Measurements from ENCODE around the gene SLC7A14.

The SLC7A14 gene

DNA sequence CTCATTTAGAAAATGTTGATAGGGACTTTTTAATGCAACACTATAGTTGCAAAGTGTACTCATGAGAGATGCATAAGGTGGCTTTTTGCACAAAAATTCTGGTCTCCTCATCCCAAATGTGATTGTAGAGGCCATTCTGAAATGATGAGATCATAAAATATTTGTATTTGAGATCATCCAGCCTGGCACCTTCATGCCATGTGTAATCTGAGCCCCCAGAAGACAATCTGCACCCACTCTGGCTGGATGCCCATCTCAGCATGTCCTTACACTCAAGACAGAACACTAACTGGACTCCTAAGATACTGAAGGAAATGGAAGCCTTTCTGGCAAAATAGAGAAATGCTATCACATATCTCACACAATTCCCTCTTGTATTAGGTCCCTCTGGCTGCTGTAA, 49.2 kb downstream of the SLC7A14 start:
- no peak for DNase-seq (ENCODE audit: low read depth in 2 of 2)

DNA sequence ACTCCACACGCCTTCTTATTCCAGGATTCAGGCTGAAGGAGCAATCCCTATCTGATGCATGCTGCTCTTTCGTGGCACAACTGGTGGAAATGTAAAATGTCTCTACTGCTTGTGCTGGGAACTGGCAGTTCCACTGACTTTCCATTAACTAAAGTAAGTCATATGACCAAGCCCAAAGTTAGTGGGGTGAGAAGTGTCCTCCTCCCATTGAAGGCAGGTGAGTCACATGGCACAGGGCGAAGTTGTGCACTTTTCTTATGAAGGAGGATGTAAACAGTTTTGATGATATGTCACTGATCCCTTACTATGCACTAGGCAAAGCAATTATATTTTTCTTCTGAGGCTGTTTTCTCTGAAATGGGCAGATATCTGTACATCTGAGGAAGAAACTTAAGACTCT, 51.6 kb downstream of the SLC7A14 start:
- DNase-seq (ENCODE audit: low read depth in 2 of 2): no peak

DNA sequence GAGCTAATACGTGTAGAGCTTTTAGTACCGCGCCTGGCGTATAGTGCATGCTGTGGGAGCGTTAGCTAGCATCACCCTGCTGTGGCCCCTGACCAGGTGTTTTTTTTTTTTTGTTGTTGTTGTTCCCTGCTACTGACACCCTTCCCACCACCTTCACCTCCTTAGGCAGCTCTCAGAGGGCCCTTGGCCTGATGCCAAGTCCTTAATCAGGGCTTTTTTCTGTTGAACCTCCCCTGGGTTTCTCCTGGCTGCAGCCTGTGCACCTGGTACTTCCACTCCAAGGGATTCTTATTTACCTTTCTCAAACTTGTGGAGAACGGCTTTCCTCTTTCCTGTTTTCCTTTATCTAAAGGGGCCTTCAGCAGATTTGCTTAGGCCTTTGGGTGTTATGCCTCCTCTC, 53.3 kb downstream of the SLC7A14 start:
- DNase-seq (ENCODE audit: low read depth in 2 of 2): no peak

DNA sequence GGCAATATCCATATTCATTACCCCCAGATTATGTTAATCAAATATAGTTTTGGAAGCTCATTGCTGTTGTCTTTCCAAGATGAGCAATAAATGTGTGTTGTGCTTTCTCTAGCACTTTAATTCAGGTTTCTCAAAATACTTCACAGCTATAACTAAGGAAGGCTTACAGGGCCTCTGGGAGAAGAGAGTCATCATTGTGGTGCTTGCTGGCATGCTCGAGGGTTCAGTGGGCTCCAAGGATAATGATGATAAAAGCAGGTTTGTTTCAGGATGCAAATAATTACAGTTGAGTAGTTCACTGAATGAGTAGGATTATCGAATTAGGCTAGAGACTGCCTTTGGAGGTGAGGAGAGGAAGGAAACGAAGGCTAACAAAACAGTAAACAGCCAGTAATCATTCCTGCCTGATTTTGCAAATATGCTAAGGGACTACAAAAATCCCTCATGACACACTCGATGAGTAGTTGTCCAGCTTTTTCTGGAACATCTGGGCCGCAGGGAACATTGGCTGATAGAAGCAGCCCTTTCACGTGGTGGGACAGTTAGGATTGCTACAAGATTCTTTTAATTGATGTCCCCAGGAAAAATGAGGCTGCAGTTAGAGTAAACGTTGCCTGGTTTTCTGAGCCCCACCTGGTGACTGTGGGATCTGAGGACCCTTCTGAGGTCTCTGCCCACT, 54.1 kb downstream of the SLC7A14 start:
- DNase-seq (ENCODE audit: low read depth in 2 of 2): no peak

DNA sequence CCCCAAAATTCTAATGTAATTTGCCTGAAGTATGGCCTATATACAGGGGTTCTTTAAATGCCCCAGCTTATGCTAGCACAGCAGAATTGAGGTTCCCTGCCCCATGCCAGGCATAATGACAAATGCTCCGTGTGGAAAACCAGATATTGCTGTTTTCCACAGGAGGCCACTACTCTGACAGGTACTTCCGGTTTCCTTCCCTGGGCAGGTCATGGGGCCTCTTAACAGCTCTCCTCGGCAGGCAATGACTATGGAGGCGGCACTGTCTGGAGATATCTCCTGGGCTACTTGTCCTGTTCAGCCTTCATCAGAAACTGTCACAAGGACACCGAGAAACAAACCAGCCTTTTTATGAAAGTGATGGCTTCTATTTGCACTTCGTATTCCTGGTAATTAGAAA, 54.8 kb downstream of the SLC7A14 start:
- DNase-seq (ENCODE audit: low read depth in 2 of 2): no peak

DNA sequence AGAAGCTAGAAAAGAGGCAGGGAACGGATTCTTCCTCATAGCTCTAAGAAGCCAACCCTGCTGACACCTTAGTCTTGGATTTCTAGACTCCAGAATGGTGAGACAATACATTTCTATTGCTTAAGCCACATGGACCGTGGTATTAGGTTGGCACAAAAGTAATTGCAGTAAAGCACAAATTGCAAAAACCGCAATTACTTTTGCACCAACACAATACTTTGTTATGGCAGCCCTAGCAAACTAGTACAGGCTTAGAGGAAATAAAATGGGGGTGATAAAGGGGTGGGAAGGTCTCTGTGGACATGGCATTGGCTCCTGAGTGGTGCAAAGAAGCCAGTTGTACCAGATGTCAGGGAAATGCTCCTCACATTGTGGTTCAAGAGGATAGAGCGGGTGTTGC, 56.0 kb downstream of the SLC7A14 start:
- no peak for DNase-seq (ENCODE audit: low read depth in 2 of 2)

DNA sequence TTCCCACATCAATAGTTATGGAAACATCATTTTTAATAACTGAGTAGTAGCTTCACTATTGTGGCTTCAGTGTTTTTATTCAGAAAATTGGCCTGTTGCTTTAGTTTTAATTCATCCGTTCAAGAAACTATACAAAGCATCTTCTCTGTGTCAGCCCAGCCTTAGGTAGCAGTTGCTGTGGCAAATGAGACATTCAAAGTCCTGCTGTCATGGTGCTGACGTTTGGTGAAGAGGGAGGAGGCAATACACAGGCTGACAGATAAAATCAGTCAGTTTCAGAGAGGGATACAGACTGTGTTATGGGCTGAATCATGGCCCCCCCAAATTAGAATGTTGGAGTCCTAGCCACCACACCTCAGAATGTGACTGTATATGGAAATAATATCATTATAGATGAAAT, 56.5 kb downstream of the SLC7A14 start:
- no peak for DNase-seq (ENCODE audit: low read depth in 2 of 2)

DNA sequence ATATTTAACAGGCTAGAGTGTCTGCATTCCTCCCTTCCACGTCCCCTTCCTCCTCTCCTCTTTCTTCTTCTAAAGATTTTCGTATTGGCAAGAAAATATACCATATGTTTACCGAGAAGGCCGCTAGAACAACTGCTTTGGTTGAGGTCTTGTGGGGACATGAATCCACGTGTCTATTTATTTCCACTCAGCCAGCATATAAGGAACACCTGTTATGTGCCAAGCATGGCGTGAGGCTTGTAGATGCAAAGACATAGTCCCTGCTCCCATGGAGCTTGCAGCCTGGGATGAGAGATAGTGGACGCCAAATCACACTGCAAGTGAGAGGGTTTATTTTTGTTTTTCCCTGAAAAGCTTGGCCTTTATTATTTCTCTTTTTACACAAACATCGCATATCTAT, 57.1 kb downstream of the SLC7A14 start:
- DNase-seq (ENCODE audit: low read depth in 2 of 2): no peak

DNA sequence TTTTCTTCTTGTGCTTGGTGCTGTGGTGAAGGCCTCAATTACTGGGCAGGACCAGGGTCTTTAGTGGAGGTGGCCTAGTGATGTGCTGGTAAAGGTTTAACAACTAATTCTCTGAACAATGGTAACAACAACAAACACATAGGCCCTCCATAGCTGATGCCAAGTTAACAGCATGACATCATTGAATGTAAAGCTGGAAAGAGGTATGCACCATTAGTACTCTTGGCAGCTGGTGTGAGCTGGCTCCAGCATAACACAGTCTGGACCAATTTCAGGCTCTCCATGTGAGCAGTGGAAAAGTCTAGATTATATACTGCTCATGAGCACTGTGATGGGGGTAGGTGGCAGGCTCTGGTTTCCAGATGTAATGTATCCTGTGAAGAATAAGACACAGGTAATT, 61.8 kb downstream of the SLC7A14 start:
- no peak for DNase-seq (ENCODE audit: low read depth in 2 of 2)

DNA sequence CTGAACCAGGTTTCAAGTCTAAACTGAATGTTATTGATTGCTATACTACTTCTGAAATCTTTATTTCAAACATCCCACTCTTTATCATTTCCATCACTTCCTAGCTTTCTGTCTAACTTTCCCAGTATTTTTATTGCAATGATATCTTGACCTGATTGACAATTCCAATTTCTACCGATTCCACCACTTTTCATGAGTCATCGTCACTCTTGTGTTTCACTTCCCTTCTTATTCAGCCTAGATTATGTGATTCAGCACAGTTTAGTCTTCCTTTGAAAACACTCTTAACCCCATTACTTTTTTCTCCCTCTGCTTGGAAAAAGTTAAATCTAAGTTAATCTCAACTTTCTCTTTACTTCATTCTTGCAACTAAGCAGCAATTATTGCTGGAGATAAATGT, 62.6 kb downstream of the SLC7A14 start:
- no peak for DNase-seq (ENCODE audit: low read depth in 2 of 2)

DNA sequence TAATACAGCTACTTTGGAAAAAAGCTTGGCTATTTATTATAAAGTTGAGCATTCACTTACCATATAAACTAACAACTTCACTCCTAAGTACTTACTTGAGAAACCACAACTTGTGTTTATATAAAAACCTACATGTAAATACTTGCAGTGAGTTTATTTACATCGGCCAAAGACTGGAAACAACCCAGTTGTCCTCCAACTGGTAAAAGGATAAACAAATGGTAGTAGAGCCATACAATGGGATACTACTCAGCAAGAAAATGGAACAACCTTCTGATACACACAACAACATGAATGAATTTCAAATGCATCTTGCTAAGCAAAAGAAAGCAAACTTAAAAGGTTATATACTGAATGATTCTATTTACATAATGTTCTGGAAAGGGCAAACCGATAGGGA, 63.7 kb downstream of the SLC7A14 start:
- no peak for DNase-seq (ENCODE audit: low read depth in 2 of 2)

DNA sequence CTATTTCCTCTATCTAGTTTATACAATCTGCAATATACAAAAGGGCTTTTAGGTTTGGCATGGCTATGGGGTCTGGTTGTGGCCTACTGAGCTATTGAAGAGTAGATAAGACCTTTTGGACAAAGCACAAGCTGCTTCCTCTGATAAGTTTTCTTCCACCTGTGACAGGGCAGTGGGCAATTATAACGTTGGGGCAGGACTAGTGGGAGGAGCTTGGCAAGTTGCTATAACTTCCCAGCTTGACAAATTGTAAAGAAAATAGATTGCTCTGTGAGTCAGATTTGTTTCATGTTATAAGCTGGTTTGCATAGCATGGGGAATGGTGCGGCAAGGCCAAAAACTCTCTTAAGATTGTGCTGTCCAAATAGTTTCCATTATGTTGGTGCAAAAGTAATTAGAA, 64.9 kb downstream of the SLC7A14 start:
- no peak for DNase-seq (ENCODE audit: low read depth in 2 of 2)

DNA sequence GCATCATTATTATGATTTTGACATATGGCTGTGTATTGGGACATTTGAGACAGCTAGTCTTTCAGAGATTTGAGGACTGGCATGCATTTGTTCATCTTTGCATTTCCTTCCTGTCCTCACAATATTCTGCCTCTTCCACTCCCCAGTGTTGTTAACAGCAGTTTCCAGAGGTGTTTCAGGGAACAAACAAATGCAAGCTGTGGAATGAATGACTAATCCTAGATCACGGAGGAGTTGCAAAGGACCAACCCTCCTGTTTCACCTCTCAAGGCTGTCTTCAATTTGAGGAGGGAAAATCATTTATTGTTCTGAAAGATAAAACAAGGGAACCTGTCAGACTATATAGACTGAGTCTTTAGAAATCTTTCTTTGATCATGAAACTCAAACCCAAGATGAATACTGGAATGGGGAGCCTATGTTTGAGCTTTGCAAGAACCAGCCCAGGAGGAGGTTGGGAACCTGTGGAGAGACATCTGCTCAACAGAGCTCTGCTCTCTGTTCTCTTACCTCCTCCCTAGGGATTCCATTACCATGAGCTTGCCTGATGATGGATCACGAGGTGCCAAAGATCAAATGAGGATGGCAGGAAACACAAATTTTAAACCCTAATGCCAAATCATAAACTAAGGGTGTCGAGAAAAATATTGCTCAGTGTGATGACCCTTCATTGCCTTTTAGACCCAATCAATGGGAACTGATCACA, 68.5 kb downstream of the SLC7A14 start:
- DNase-seq (ENCODE audit: low read depth in 2 of 2): no peak

DNA sequence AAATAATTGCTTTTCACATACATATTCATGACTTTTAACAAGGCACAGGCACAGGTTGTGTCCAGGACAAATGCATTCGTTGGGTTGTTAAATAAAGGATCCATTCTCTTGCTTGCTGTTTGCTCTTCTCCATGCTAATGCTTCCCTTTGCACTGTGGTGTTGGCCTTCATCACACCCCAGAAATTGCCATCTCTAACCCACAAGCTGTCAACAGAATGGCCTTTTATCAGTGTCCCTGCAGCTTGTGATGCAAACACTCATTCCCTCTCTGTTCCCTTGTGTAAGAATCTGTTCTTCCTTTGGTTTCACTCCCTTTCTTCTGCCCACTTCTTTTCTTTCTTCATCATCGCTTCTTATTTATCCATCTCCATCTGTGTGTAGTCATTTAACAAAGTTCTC, 72.2 kb downstream of the SLC7A14 start:
- DNase-seq (ENCODE audit: low read depth in 2 of 2): no peak

DNA sequence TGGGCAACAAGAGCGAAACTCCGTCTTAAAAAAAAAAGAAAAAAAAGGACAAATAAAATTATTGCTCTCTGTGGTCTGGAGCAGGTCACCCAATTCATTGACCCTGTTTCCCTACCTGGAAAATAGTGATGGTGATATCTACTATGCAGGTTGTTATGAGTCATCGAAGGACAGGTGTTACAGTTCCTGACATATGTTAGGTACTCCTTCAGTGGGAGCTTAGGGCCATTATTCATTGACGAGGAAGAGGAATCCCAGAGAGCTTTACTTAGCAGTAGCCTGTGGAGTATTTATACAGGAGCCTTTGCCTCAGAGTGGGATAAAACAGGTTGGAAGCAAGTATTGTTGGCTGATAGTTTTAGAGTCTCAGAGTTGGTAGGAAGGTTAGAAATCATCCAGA, 74.5 kb downstream of the SLC7A14 start:
- no peak for DNase-seq (ENCODE audit: low read depth in 2 of 2)

DNA sequence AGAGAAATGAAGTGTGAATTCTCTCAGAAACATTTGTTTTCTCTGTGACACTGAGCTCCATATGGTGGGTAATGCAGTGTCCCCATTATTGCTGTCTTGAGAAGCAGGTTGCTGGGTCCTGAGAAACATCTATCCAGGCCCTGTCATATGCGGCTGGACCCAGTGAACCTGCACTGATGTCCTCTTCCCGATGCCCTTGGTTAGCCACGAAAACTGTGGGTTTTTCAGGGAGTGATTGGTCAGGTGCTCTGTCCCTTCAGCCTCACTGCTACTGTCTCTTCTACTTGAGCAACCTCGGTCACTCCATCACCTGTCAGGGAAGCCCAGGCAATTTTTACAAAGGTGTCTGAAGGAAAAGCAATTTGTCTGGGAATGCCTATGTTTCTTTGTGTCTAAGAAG, 77.0 kb downstream of the SLC7A14 start:
- no peak for DNase-seq (ENCODE audit: low read depth in 2 of 2)

DNA sequence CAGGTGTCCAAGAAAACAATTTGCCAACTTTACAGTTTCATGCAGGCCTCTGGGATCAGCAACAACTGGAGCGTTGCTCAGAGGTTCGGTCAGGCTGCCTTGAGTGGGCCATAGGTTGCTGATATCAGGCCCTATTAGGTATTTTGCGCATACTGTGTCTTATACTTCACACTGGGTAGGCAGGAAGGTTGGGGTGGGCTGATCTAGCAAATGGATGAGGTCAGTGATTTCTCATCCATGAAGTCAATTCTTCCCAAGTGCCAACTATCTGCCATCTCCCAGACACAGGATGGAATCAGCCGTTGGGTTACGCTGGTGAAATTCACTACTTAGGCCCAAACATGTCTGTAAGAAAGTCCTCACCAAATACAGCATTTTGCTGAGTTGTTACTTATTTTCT, 77.6 kb downstream of the SLC7A14 start:
- DNase-seq (ENCODE audit: low read depth in 2 of 2): no peak

DNA sequence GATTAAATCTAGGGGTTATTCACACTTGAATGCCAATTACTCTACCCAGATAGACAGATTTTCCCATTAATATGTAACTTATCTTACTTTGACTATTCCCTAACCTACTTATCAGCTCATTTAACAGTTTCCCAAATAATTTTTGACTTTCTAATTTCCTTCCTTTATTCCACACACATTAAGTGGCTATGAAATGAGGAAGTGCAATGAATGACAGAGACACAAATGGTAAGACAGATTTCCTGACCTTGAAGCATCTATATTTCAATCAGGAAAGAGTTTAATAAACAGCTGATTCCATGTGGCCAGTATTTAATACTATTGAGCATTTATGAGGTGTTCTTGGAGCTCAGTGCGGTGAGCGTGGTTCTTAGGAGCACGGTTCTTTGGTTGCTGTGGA, 78.8 kb downstream of the SLC7A14 start:
- no peak for DNase-seq (ENCODE audit: low read depth in 2 of 2)

DNA sequence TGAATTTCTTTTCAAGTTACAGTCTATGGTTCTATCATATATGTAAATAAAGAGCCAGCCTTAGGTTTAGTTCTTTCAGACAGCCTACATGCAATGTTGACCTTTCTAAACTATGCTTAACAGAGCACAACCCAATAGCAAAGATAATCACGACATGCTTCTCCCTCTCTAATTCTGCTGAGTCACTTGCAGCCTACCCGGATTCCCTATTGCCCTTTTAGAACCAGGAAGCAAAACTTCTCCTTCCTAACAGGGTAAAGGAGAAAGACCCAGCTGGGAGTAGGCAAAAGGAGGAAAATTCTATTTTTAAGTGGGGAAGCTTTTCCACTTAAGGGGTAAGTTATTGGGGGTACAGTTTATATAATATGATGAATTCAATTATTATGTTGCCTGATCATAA, 79.3 kb downstream of the SLC7A14 start:
- DNase-seq (ENCODE audit: low read depth in 2 of 2): no peak

DNA sequence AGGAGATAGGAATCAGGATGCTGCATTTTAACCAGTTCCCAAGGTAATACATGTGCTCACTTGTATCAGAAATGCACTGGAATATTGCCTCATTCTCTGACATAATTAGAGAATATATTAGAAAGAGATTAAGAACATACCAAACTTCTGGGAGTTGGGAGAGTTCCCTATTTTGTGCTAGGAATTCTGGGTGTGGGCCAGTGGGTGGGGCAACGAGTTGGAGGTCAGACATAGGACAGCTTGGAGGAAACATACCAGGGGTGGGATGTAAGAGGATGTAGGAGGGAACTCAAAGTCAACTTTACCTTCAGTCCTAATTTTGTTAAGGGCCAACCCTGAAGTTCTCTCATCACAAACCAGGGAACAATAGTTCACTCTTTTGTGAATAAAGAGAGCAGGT, 83.6 kb downstream of the SLC7A14 start:
- no peak for DNase-seq (ENCODE audit: low read depth in 2 of 2)

DNA sequence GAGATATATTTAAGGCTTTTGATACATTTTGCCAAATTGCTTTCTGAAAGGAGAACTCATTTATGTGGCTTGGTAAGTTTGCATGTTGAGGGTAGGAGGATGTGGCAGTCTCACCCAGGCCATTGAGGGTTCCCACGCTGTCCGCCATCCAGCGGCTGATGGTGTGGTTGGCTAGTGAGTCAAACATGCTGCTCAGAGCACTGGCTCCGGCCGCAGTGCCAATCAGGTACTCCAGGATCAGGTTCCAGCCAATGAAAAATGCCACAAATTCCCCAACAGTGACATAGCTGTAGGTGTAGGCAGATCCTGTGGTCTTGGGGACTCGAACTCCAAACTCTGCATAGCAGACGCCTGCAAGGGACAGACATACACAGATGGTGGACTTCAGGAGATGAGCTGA, 84.9 kb downstream of the SLC7A14 start:
- DNase-seq (ENCODE audit: low read depth in 2 of 2): no peak

DNA sequence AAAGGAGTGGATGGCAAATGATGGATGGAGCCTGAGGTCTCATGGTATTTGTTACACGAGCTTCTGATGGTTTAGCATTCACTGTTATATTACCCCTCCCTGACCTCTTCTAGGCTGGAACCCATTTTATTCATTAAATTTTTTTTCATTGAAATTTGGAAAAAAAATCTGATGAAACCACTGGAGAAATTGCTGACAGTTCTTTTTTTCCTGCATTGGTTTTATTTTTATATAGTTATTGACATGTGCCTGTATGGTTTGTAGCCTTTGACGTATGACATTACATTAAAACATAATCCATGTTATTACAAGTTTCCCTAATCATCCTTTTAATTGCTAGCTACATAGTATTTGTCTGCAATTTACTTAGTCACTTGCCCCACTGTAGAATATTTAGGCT, 85.4 kb downstream of the SLC7A14 start:
- DNase-seq (ENCODE audit: low read depth in 2 of 2): no peak

DNA sequence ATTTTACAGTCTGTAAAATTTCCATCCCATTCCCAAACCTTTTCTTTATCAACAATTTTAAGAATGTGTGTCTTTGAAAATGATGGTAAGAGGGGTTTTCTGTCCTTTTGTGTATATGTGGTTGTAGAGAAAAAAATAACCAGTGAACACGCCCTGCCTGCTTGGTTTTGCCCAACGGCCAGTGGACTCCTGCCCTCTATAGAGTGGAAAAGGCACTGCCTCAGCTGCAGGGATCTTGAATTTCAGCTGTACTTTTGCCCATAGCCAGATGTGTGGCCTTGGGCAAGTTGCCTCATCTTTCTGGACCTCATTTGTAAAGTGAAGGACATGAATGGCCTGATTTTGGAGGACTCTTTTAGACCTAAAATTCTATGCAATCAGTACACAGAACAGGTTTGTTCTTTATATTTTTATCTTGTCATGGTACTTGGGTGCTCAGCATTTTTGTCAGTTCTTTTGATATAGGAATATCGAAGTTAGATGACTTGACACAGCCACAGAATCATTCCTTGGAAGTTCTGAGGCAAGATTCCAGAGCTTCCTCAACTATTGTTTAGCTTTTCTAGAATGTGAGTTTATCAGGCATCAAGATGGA, 86.2 kb downstream of the SLC7A14 start:
- no peak for DNase-seq (ENCODE audit: low read depth in 2 of 2)

All from stimulated activated CD8-positive, alpha-beta memory T cell treated with anti-CD3 and anti-CD28 coated beads, Interleukin-7, amount 100 ng/mL, for 1 hour (primary cell).